ENCODE measurements around the gene TMEM140.

GRCh38 chr7:135189221-135189662 lies 41.4 kb downstream of the TMEM140 start:
- TF ChIP-seq CTCF (IDR thresholded peaks at IDR 0.05; ENCODE audit: poor library complexity) (no peak), EZH2 (IDR thresholded peaks at IDR 0.05; ENCODE audit: borderline replicate concordance) (no peak), EZH2phosphoT487 (IDR thresholded peaks at IDR 0.05; ENCODE audit: low read depth, severe bottlenecking, unreplicated experiment) (no peak)

Data from hepatocyte (in vitro differentiated cells).